Measurements from ENCODE around the gene ZSCAN2.
"Not testable (repeated sequence)": the region's sequence is repeated elsewhere in the genome, so short reads cannot be mapped to it uniquely, and the experiment has no call there.

- TF ChIP-seq GTF2F1 (IDR thresholded peaks at IDR 0.05; ENCODE audit: borderline replicate concordance, low read depth, low read length); TAF1 (IDR thresholded peaks at IDR 0.05; ENCODE audit: low read depth, low read length); CTCF (IDR thresholded peaks at IDR 0.05; ENCODE audit: control extremely low read depth in 1 of 3, insufficient read depth in 1 of 3, low read depth in 1 of 3, low read length in 3 of 3); MAFK (IDR thresholded peaks at IDR 0.05; ENCODE audit: low read depth, low read length); BACH1 (IDR thresholded peaks at IDR 0.05; ENCODE audit: low read length): not testable (repeated sequence)
Measured at GRCh38 chr15:84642640-84643039, 41.8 kb downstream of the ZSCAN2 start.

Data from H1 (cell line).